ENCODE measurements around the gene KIR3DL2. TPM values are rescaled to one million over a fixed set of nuclear protein-coding genes. Genes with fewer than 3 reads are reported as not detected.

KIR3DL2 gene
- total and polyA plus RNA-seq, 2 experiments from 2014 or later = not detected

DNA sequence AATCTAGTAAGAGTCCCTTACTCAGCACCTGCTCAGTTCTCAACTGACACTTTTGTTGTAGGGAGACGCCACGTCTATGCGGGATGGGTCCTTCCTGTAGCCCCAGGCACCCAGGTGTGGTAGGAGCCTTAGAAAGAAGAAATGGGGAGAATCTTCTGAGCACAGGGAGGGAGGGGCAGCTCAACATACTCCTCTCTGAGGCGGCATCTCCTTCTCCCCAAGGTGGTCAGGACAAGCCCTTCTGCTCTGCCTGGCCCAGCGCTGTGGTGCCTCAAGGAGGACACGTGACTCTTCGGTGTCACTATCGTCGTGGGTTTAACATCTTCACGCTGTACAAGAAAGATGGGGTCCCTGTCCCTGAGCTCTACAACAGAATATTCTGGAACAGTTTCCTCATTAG, 45.7 kb upstream of the KIR3DL2 start:
- no peaks in the 10 kb centered on the region for H3K27me3 ChIP-seq (ENCODE audit: insufficient read depth)
- no peaks in the 10 kb centered on the region for H4K20me1 ChIP-seq (replicated peaks; ENCODE audit: insufficient read depth)
- TF ChIP-seq POLR2AphosphoS5 (IDR thresholded peaks at IDR 0.05; ENCODE audit: low read depth) = no peak
- no peak for TF ChIP-seq JUNB (IDR thresholded peaks at IDR 0.05; ENCODE audit: unreplicated experiment)
- TF ChIP-seq, protein P1, sequence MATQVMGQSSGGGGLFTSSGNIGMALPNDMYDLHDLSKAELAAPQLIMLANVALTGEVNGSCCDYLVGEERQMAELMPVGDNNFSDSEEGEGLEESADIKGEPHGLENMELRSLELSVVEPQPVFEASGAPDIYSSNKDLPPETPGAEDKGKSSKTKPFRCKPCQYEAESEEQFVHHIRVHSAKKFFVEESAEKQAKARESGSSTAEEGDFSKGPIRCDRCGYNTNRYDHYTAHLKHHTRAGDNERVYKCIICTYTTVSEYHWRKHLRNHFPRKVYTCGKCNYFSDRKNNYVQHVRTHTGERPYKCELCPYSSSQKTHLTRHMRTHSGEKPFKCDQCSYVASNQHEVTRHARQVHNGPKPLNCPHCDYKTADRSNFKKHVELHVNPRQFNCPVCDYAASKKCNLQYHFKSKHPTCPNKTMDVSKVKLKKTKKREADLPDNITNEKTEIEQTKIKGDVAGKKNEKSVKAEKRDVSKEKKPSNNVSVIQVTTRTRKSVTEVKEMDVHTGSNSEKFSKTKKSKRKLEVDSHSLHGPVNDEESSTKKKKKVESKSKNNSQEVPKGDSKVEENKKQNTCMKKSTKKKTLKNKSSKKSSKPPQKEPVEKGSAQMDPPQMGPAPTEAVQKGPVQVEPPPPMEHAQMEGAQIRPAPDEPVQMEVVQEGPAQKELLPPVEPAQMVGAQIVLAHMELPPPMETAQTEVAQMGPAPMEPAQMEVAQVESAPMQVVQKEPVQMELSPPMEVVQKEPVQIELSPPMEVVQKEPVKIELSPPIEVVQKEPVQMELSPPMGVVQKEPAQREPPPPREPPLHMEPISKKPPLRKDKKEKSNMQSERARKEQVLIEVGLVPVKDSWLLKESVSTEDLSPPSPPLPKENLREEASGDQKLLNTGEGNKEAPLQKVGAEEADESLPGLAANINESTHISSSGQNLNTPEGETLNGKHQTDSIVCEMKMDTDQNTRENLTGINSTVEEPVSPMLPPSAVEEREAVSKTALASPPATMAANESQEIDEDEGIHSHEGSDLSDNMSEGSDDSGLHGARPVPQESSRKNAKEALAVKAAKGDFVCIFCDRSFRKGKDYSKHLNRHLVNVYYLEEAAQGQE (IDR thresholded peaks at IDR 0.05; ENCODE audit: unreplicated experiment) = no peak
- no peak for TF ChIP-seq EZH2phosphoT487 (IDR thresholded peaks at IDR 0.05; ENCODE audit: unreplicated experiment)
- TF ChIP-seq, protein P2, sequence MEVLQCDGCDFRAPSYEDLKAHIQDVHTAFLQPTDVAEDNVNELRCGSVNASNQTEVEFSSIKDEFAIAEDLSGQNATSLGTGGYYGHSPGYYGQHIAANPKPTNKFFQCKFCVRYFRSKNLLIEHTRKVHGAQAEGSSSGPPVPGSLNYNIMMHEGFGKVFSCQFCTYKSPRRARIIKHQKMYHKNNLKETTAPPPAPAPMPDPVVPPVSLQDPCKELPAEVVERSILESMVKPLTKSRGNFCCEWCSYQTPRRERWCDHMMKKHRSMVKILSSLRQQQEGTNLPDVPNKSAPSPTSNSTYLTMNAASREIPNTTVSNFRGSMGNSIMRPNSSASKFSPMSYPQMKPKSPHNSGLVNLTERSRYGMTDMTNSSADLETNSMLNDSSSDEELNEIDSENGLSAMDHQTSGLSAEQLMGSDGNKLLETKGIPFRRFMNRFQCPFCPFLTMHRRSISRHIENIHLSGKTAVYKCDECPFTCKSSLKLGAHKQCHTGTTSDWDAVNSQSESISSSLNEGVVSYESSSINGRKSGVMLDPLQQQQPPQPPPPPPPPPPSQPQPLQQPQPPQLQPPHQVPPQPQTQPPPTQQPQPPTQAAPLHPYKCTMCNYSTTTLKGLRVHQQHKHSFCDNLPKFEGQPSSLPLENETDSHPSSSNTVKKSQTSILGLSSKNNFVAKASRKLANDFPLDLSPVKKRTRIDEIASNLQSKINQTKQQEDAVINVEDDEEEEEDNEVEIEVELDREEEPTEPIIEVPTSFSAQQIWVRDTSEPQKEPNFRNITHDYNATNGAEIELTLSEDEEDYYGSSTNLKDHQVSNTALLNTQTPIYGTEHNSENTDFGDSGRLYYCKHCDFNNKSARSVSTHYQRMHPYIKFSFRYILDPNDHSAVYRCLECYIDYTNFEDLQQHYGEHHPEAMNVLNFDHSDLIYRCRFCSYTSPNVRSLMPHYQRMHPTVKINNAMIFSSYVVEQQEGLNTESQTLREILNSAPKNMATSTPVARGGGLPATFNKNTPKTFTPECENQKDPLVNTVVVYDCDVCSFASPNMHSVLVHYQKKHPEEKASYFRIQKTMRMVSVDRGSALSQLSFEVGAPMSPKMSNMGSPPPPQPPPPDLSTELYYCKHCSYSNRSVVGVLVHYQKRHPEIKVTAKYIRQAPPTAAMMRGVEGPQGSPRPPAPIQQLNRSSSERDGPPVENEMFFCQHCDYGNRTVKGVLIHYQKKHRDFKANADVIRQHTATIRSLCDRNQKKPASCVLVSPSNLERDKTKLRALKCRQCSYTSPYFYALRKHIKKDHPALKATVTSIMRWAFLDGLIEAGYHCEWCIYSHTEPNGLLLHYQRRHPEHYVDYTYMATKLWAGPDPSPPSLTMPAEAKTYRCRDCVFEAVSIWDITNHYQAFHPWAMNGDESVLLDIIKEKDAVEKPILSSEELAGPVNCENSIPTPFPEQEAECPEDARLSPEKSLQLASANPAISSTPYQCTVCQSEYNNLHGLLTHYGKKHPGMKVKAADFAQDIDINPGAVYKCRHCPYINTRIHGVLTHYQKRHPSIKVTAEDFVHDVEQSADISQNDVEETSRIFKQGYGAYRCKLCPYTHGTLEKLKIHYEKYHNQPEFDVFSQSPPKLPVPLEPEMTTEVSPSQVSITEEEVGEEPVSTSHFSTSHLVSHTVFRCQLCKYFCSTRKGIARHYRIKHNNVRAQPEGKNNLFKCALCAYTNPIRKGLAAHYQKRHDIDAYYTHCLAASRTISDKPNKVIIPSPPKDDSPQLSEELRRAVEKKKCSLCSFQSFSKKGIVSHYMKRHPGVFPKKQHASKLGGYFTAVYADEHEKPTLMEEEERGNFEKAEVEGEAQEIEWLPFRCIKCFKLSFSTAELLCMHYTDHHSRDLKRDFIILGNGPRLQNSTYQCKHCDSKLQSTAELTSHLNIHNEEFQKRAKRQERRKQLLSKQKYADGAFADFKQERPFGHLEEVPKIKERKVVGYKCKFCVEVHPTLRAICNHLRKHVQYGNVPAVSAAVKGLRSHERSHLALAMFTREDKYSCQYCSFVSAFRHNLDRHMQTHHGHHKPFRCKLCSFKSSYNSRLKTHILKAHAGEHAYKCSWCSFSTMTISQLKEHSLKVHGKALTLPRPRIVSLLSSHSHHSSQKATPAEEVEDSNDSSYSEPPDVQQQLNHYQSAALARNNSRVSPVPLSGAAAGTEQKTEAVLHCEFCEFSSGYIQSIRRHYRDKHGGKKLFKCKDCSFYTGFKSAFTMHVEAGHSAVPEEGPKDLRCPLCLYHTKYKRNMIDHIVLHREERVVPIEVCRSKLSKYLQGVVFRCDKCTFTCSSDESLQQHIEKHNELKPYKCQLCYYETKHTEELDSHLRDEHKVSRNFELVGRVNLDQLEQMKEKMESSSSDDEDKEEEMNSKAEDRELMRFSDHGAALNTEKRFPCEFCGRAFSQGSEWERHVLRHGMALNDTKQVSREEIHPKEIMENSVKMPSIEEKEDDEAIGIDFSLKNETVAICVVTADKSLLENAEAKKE (CRISPR knock-in tag; IDR thresholded peaks at IDR 0.05) = no peak
- TF ChIP-seq, protein P3, sequence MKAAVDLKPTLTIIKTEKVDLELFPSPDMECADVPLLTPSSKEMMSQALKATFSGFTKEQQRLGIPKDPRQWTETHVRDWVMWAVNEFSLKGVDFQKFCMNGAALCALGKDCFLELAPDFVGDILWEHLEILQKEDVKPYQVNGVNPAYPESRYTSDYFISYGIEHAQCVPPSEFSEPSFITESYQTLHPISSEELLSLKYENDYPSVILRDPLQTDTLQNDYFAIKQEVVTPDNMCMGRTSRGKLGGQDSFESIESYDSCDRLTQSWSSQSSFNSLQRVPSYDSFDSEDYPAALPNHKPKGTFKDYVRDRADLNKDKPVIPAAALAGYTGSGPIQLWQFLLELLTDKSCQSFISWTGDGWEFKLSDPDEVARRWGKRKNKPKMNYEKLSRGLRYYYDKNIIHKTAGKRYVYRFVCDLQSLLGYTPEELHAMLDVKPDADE (IDR thresholded peaks at IDR 0.05) = no peak
- no peak for TF ChIP-seq ZNF331 (CRISPR knock-in tag; IDR thresholded peaks at IDR 0.05; ENCODE audit: low read depth)
- TF ChIP-seq CREB1 (CRISPR knock-in tag; IDR thresholded peaks at IDR 0.05; ENCODE audit: low read depth) = no peak
- no peak for TF ChIP-seq EZH2 (IDR thresholded peaks at IDR 0.05; ENCODE audit: low read depth, unreplicated experiment)
- peaks cover 6% of the 10 kb centered on the region for H3K27me3 Mint-ChIP-seq (ENCODE audit: insufficient read depth, low read depth, poor library complexity)
- H3K9me3 Mint-ChIP-seq = peaks cover 80% of the 10 kb centered on the region
- H3K4me3 Mint-ChIP-seq = no peak overlapping the region
- H3F3A ChIP-seq (replicated peaks; ENCODE audit: low read depth) = no peaks in the 10 kb centered on the region
- peaks cover 51% of the 10 kb centered on the region for H3K36me3 Mint-ChIP-seq (ENCODE audit: low read depth)
- no peaks in the 10 kb centered on the region for H3K4me1 ChIP-seq (ENCODE audit: insufficient read depth)
- H3K79me2 ChIP-seq (replicated peaks; ENCODE audit: insufficient read depth) = no peaks in the 10 kb centered on the region
- no peak overlapping the region for H3K4me3 ChIP-seq
- H3K9me2 ChIP-seq (ENCODE audit: insufficient read depth) = no peaks in the 10 kb centered on the region
- ATAC-seq = no peak
- no peak overlapping the region for H2AFZ ChIP-seq
- H3K4me2 ChIP-seq = no peak overlapping the region
- no peak overlapping the region for H3K27ac Mint-ChIP-seq
- H3K27ac ChIP-seq (ENCODE audit: low read depth) = no peak overlapping the region
- no peaks in the 10 kb centered on the region for H3K4me1 Mint-ChIP-seq
- DNase-seq (ENCODE audit: low spot score) = no peak
- H3K36me3 ChIP-seq (ENCODE audit: insufficient read depth) = no peaks in the 10 kb centered on the region
